NCI-H345 treated with DMSO at 0.1 percent for 48 hours (cell line): ENCODE results near the gene SHANK2.

Experiments
- DNase-seq: peaks from one replicate; lab custom pipeline; 2025; ENCODE audit not compliant: unreplicated experiment; lab: John Stamatoyannopoulos, UW

SHANK2 gene

DNA sequence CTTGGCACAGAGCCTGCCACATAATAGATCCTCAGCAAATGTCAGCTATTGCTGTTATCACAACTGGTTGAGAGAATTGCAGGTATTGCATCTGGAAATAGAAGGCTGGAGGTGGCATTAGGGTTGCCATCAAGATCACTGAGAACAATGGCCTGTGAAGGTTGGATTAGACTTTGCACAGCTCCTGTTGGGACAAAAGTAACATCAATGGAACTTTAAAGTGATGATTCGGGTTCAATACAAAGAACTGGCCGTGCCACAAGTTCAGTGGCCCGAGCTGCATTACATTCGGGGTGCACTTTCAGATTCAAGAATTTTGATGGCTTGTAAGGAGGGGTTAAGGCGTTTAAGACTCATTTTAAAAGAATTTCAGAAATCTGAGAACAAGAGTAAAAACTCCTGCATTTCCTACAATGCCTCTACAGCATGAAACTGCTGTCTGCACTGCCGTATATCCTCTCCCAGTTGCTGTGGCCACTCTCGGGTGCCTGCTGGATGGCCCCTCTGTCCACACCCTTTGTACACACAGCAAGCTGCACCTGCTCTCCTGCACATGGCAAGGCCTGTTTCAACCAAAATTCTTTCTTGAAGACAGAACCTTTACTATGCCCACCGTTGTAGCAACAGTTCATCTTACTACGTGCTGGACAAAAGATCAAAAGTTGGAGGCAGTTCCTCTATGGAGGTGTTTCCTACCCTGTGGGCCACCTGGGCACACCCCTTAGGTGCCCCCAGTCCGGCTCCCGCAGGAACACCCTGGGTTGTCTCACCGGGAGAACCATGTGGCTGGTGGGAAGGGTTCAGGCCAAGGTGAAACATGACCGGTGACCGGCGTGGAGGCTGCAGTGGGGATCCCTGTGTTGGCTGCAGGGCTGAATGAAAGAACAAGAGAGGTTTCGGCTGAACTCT lies 17.5 kb upstream of the SHANK2 start:
- DNase-seq = no peak

- DNase-seq = no peak
Measured at GRCh38 chr11:71268706-71269321, 16.4 kb upstream of the SHANK2 start.

DNA sequence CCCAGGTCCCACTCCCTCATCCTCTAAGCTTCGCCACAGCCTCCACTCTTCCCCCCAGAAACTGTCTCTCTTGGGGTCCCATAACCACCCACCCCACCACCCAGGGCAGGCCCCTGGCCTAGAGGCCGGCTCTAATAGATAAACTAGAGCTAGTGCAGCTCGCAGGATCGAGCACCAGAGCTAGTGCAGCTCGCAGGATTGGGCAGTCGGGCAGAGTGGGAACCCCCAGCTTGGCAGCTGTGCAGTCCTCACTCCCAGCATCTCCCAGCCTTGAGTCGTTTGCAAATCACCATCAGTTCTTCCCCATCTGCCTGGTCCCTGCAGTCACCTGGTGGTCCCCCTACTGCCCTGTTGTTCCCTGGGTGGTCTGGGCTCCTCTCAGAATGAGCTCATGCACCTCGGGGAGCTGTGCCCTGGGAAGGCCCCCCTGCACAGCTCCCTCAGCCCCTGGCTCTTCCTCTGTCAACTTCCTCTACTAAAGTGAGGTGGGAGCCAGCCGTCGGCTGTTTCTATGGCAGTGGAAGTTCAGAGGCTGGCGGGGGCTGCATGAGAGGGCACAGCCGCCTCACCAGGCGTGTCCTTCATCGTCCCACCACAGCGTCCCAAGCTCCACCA lies 15.5 kb upstream of the SHANK2 start:
- no peak for DNase-seq

GRCh38 chr11:71266114-71266833 lies 13.9 kb upstream of the SHANK2 start:
- no peak for DNase-seq

- DNase-seq = no peak
Measured at GRCh38 chr11:71265559-71266092, 13.2 kb upstream of the SHANK2 start.

- DNase-seq = no peak
Measured at GRCh38 chr11:71263386-71263785, 11.0 kb upstream of the SHANK2 start.

- no peak for DNase-seq
Measured at GRCh38 chr11:71255800-71256479, 3.6 kb upstream of the SHANK2 start.

DNA sequence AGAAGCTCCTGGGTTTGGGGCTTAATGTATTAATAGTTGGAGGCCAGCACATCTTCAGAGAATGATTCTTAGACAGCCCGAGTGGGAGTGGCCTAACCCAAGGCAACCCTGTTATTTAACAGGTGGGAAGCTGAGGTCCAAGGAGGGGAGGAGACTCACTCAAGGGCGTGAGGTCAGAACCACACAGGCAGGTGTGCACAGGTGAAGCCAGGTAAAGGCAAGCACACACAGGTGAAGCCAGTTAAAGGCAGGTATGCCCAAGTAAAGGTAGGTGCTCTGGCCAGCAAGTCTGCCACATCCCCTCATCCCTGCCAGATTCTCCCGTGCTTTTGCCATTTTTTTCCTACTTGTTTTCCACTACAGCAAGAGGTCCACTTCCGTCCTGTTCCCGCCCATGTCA lies 2.9 kb upstream of the SHANK2 start:
- no peak for DNase-seq

DNA sequence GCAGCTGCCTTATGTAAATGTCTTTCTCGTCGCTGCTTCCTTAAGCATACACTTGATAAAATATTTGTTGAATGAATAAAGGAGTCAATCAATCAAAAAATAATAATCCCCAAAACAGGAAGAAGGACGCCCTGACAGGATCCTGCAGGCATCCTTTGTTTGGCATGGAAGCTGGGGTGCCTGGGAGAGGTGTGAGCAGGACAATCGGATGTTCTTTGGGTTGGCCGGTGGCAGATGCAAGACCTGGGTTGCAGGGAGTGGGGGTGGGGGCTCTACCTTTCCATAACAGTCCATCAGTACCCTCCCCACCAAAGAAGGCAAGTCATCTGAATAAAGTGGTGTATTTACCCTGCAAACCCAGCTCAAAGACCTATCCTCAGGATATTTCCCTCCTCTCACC lies 1.4 kb upstream of the SHANK2 start:
- no peak for DNase-seq

GRCh38 chr11:71252770-71253730 lies 673 bp upstream of the SHANK2 start:
- no peak for DNase-seq

GRCh38 chr11:71251761-71252268 lies 562 bp downstream of the SHANK2 start:
- DNase-seq = peak; percentile 43

DNA sequence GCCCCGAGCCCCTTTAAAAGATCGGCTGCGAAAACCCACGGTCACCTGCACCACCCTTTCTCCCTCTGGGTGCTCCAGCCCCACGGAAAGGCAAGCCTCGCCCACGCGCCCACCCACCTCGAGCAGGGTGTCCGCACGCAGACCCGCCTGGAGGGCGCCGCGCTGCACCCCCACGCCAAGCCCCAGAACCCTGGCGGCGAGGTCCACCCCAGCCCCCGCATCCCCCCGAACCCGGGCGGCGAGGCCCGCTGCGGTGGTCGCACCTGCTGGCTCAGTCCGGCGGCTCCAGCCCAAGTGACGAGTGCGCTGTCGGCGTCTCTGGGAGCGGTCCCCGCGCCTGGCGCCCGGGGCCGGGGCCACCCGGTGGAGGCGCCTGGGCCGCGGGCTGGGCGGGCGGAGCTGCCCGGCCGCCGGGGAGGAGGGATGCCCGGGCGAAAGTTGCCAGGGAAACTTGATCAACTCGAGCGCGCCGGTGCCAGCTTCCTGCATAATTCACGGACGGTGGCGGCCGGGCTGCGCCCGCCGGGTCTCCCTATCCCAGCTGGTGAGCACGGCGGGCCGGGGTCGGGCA lies 1.1 kb downstream of the SHANK2 start:
- DNase-seq = no peak

DNA sequence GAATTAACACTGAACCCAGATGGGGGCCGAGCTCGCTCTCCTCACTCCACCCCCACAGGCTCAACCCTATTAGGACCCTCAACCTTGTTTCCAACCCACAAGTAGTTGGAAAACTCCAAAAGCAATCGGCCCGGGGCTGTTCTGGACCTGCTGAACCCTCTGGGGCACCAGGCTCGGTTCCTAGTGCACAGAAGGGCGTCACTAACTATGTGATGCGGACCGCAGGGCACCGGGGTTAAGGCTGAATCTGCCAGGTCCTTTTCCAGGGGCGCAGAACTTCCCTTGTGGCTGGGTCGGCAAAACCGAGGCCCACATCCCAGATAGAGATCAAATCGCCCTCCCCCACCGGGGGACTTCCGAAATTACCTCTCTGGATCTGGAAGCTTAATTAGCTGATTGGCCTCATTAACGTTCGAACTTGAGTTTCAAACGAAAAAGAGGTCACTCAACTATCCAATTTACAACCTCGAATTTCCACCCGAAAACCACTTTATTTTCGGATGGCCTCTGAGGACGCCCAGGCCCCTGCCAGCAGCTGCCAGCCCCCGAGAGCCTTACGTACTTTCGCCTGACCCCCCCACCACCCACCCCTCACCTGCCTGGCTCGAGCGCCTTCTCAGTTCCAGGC lies 1.7 kb downstream of the SHANK2 start:
- no peak for DNase-seq

DNA sequence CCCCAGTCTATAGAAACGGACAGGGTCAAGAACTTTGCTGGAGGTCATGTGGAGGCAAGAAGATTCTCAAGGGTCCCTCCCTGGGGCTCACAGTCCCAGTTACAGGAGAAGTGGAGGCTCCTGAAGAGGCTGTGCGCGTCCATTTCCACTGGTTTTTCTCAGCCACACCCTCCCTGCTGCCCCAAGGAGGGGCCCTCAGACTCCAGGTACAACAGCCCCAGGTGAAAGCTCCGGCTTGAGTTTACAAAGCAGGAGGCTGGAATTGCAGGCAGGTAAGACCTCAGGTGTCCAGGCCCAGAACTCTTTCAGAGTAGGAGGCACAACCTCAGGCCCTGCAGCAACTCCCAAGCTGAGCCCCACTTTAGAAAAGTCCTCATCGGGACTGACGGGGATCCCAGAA lies 3.1 kb downstream of the SHANK2 start:
- DNase-seq = no peak

DNA sequence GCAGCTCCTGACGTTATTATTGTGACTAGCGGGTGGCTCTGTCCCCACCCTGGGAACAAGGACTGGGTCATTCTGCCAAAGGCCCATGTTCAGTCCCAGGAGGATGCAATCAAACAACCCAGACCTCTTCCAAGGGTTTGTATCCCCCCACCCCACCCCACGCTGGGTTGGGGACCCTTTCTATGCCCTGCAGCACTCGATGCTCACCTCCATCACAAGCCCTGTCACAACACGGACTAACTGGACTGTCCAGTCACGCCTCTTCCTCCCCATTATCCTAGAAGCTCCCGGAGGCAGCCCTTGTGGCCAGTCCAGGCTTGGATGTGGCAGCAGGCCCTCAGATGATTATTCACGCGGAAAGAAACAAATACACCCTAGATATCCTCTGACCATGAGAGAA lies 3.7 kb downstream of the SHANK2 start:
- DNase-seq = no peak

DNA sequence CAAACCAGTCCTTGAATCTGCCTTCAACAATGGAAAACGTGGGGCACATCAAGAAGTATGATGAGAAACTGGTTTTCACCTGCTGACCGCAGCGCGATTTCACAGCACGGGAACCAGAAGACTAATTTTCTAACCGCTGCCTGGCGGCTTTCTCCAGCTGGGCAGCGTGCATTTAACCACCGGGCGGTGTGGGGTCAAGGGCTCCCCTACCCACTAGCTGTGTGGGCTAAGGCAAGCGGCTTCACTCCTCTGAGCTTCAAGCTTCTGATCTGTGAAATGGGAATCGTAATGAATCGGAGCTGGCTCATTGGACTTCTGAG lies 4.2 kb downstream of the SHANK2 start:
- no peak for DNase-seq

DNA sequence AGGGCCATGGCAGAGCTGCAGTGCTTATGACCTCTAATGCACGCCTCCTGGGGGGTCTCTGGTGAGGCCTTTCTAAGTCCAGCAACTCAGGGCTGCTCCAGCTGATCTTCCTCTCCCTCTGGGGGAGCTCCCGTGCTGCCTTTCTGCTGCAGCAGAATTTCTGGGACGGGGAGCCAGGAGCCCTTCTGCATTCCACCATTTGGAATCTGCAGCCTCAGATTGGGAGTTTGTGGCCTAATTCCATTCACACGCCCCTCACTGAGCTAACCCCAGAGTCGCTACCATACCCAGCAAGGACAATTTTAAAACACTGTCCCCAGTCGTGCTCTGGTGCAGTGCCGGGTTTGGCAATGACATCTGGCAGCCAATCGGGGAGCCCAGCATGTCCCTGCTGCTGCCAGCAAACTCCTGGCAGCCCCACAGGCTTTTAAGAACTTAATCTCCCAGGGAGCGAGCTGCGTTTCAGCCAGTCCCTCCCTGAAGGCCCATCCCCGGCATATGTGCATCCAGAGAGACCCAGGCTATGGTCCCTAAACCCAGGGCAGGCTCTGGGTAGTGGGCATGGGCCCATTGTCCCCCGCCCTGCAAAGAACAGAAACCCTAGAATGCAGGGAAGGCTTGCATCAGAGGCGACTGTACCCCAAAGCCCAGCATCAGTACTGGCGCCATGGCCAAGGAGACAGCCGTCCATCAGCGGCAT lies 4.7 kb downstream of the SHANK2 start:
- no peak for DNase-seq

DNA sequence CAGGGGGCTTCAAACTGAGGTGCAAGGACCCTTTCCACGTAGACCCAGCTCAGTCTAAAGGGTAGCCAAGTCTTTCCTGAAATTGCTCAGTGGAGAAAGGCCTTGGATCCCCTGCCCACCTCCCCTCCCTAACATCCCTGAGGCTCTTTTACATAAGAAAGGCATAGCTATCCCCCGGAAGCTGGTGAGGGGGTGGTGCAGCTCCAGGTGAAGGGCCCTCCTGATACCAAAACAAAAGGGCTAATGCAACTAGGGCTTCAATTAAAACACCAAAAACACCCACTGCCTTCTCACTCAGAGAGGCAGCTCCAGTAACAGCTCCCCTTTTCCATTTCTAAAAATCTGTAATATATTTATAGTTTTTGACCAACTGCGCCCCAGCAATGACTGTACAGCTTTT lies 5.8 kb downstream of the SHANK2 start:
- DNase-seq = peak; percentile 46
